HG03575 (cell line): Measurements from ENCODE around the gene ZNF14.
"Not testable (repeated sequence)": the region's sequence is repeated elsewhere in the genome, so short reads cannot be mapped to it uniquely, and the experiment has no call there.

Experiments
- ATAC-seq: cut with Tn5 transposase; IDR thresholded peaks from one replicate; pipeline ENCODE4 v1.9.1; 2021; ENCODE audit not compliant: unreplicated experiment, insufficient number of reproducible peaks, low FRiP score; ENCODE audit errors: extremely low read depth

ZNF14 gene

DNA sequence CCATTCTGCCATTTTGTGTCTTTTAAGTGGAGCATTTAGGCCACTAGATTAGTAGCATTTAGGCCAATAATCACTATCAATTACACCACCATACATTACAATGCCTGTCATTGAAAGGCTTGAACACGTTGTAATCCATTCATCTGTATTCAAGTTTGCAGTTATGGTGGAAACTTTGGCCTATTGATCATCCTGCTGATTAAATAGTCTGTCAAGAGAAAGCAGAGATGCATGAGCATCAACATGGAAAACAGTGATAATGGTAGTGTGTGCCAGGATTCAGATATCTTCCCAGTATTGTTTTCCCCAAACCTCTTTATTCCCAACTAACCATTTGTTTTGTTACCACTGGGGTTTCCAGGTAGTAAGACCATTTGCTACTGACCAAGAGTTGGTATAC is 32.4 kb downstream of the ZNF14 start:
- ATAC-seq, result not testable (repeated sequence)

- ATAC-seq, result no peak
These were observed 35.3 kb downstream of the ZNF14 start for GRCh38 chr19:19697589-19697988.

DNA sequence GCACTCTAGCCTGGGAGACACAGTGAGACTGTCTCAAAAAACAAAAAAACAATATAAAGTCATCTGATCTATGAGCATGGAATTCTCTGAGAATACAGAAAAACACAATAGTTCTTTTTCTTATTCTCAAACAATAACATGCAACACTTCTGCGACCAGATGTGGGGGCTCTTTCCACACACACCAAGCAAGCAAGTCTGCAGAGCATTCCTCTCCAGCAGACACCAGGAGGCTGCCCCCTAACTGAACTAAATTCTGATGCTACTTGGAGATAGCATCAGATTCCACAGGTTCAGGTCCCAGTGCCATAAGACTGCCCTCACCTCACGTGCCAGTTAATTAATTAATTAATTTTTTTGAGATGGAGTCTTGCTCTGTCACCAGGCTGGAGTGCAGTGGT is 36.5 kb downstream of the ZNF14 start:
- ATAC-seq, result no peak

- no peak for ATAC-seq
These were observed 41.2 kb downstream of the ZNF14 start for GRCh38 chr19:19691683-19692082.

DNA sequence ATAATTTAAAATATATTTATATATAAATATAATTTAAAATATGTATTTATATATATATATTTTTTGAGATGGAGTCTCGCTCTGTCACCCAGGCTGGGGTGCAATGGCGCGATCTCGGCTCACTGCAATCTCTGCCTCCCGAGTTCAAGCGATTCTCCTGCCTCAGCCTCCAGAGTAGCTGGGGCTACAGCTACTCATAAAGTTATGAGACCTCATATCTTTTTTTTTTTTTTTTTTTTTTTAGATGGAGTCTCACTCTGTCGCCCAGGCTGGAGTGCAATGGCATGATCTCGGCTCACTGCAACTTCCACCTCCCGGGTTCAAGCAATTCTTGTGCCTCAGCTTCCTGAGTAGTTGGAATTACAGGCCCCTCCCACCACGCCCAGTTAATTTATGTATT is 43.9 kb downstream of the ZNF14 start:
- ATAC-seq, result not testable (repeated sequence)

- ATAC-seq, result no peak
These were observed 45.8 kb downstream of the ZNF14 start for GRCh38 chr19:19687090-19687489.

GRCh38 chr19:19686580-19686979 is 46.3 kb downstream of the ZNF14 start:
- ATAC-seq, result no peak

DNA sequence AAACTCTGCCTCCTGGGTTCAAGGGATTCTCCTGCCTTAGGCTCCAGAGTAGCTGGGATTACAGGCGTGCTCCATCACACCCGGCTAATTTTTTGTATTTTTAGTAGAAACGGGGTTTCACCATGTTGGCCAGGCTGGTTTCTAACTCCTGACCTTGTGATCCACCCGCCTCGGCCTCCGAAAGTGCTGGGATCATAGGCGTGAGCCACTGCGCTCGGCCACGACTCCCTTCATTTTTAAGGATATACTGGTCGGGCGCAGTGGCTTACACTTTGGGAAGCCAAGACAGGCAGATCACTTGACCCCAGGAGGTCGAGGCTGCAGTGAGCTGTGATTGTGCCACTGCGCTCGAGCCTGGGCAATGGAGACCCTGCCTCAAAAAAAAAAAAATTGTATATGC is 46.8 kb downstream of the ZNF14 start:
- not testable (repeated sequence) for ATAC-seq

DNA sequence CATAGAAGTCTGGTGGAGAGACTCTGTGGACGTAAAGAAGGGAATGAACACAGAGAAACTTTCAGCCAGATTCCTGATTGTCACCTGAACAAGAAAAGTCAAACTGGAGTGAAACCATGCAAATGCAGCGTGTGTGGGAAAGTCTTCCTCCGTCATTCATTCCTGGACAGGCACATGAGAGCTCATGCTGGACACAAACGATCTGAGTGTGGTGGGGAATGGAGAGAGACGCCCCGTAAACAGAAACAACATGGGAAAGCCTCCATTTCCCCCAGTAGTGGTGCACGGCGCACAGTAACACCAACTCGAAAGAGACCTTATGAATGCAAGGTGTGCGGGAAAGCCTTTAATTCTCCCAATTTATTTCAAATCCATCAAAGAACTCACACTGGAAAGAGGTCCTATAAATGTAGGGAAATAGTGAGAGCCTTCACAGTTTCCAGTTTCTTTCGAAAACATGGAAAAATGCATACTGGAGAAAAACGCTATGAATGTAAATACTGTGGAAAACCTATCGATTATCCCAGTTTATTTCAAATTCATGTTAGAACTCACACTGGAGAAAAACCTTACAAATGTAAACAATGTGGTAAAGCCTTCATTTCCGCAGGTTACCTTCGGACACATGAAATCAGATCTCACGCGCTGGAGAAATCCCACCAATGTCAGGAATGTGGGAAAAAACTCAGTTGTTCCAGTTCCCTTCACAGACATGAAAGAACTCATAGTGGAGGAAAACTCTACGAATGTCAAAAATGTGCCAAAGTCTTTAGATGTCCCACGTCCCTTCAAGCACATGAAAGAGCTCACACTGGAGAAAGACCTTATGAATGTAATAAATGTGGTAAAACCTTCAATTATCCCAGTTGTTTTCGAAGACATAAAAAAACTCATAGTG is 53.5 kb downstream of the ZNF14 start:
- no peak for ATAC-seq

DNA sequence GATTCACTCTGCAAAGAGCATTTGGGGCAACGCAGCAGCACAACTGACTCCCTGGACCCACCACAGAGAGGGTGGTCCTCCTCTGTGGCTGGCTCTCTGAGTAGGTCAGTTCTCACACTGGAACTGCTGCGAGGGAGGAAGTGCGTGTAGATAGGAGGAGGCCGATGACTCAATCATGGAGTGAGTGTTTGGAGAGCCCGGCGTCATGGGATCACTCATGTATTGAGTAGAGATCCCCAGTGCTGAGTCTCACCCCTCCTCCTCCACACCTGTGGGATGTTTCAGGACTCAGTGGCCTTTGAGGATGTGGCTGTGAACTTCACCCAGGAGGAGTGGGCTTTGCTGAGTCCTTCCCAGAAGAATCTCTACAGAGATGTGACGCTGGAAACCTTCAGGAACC is 55.3 kb downstream of the ZNF14 start:
- ATAC-seq, result no peak

DNA sequence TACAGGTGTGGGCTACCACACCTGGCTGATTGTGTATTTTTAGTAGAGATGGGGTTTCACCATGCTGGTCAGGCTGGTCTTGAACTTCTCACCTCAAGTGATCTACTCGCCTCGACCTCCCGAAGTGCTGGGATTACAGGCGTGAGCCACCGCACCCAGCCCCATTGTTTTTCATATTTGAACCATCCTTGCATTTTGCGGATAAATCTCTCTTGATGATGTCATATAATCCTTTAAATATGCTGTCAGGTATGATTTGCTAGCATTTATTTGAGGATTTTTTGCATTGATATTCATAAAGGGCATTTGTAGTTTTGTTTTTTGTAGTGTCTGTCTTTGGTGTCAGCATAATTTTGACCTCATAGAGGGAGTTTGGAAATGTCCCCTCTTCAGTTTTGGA is 58.6 kb downstream of the ZNF14 start:
- no peak for ATAC-seq

DNA sequence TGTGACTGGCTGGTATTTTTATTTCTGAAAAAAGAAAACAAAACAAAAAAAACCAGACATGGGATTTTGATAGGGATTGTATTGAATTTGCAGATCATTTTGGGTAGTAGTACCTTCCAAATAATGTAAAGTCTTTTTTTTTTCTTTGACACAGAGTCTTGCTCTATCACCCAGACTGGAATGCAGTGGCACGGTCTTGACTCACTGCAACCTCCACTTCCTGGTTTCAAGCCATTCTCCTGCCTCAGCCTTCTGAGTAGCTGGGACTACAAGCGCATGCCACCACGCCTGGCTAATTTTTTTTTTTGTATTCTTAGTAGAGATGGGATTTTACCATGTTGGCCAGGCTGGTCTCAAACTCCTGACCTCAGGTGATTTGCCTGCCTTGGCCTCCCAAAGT is 60.1 kb downstream of the ZNF14 start:
- ATAC-seq, result no peak

DNA sequence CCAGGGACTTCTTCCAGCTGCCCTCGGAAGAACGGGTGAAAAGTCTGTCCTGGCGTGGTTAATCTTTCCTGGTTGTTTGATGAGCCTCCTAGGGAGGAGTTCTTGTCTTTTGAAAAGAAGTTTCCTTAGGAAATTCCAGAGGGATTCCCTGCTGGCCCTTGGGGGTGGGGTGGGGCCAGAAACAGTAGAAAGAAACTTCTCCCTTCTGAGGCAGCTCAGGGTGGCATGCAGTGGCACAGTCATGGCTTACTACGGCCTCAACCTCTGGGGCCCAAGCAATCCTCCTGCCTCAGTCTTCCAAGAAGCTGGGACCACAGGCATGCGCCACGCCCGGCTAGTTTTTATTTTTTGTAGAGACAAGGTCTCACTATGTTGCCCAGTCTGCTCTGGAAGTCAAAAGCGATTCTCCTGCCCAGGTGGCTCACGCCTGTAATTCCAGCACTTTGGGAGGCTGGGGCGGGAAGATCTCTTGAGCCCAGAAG is 62.8 kb downstream of the ZNF14 start:
- no peak for ATAC-seq

GRCh38 chr19:19668230-19669012 is 64.5 kb downstream of the ZNF14 start, which contains the start of gene ZNF101:
ZNF101 (plus strand) TSS chr19:19668839; CDS start chr19:19668964, 125 bp downstream.
- peak; percentile 45 for ATAC-seq

GRCh38 chr19:19665420-19665948 is 67.4 kb downstream of the ZNF14 start:
- ATAC-seq, result not testable (repeated sequence)

DNA sequence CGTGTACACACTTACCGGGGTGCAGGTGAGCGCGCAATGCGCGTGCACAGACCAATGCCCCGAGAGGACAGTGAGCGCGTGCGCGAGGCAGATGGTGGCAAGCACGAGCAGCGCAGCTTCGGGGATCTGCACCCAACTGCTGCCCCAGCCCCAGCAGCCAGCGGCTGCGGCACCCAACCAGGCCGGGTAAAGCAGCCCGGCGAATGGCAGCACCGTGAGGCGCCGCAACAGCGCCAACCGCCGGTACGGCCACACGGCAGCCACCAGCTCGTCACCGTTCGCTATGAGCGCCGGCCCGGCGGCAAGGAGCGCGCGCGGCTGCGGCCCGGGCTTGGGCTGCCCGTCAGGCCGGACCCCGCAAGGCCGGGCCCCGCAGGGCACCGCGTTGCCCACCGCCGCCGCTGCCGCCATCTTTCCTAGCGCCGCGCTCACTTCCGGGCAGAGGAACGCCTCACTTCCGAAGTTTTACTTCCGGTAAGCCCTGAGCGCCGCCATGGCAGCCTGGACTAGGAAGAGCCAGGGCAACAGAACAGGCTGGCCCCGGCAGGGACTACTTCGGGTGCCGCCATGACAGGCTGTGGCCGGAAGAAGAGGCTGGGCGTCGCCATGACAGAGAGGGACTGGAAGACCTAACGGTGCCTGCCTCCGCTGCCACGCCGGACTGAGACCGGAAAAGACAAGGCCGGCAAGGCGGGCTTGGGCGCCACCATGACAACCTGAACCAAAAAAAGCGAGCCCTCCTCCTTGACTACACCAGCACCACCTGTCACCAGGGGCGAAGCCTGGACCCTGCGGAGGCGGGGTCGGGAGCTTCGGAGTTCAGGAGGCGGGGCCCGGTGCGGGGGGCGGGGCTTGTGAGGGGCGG is 69.4 kb downstream of the ZNF14 start, which contains the start of gene ATP13A1:
Gene ATP13A1, minus strand, starts transcription at position 421 of the 865 bp plus-strand sequence. Its CDS starts 10 bp downstream, at position 411.
- ATAC-seq, result peak; percentile 38

DNA sequence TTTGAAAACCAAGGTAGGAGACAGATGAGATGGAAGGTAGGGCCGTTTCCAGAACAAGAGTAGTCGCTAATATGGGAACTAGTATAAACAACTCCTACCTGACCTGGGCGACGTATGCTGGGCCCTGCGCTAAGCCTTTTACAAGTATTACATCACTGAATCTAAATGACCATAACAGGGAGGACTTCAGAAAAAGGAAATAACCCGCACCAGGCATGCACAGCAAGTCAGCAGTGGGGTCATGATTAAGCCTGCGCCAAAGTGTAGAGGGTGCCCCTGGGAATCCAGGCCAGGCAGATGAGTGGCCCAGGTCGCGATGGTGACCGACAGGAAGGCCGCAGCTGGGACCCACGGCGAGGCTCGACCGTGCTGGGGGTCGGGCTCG is 70.0 kb downstream of the ZNF14 start:
- no peak for ATAC-seq

DNA sequence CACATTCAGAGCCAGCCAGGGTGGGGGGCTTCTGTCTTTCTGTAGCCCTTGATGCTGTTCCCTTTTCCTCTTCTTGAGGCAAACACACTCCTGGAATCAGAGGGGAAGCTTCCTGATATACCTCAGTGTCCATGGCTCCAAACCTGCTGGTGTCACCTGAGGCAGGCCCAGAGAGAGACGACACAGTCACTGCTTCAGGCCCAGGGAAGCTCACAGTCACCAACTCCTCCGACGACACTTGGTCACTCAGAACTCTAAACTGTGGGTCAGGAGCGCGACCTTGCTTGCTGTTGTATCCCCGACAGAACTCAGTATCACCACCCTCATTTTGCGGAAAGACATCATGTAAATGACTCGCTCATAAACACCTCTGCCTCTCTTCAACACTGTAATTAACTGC is 70.6 kb downstream of the ZNF14 start:
- no peak for ATAC-seq
